Keratinocyte (primary cell): Measurements from ENCODE around the gene CPSF4. TPM values are rescaled to one million over a fixed set of nuclear protein-coding genes. Genes with fewer than 3 reads are reported as not detected.

Source experiments
- DNase-seq: peaks from one replicate; pipeline ENCODE4 v3.0.0-alpha.2; 2011; ENCODE audit warnings: low read depth, missing footprints, low spot score
- FAIRE-seq: peaks from 2 replicates; lab custom pipeline; 2011; peaks lifted over from hg19 to GRCh38; lab: Jason Lieb, UNC
- H2AFZ ChIP-seq: 2 replicates; pipeline ENCODE4 v1.6.0; 2012; ENCODE audit warnings: low read length, control low read depth, inconsistent platforms; ENCODE audit not compliant: control insufficient read depth
- H3K27ac ChIP-seq: 2 replicates; pipeline ENCODE4 v1.5.1; 2011; ENCODE audit warnings: low read length; ENCODE audit not compliant: control insufficient read depth, insufficient read depth
- H3K27me3 ChIP-seq: 3 replicates; pipeline ENCODE4 v1.6.0; 2011; ENCODE audit warnings: low read length; ENCODE audit not compliant: control insufficient read depth, insufficient read depth; ENCODE audit errors: extremely low read depth
- H3K36me3 ChIP-seq, 2 experiments: 2 replicates in 1 of 2; 3 replicates in 1 of 2; pipeline ENCODE4 v1.5.1; 2011; ENCODE audit warnings: low read length in 2 of 2, mild to moderate bottlenecking in 1 of 2; ENCODE audit not compliant: control insufficient read depth in 2 of 2, insufficient read depth in 2 of 2; ENCODE audit errors: extremely low read depth in 1 of 2
- H3K4me1 ChIP-seq: 3 replicates; pipeline ENCODE4 v1.5.1; 2011; ENCODE audit warnings: low read length; ENCODE audit not compliant: control insufficient read depth, insufficient read depth; ENCODE audit errors: extremely low read depth
- H3K4me2 ChIP-seq: 3 replicates; pipeline ENCODE4 v1.6.0; 2011; ENCODE audit warnings: low read depth, low read length; ENCODE audit not compliant: control insufficient read depth, insufficient read depth; ENCODE audit errors: extremely low read depth
- H3K4me3 ChIP-seq, 3 experiments: fragments of 200-600 bp in 1 of 3; sonication (generic) in 1 of 3; 2 replicates in 2 of 3; 3 replicates in 1 of 3; pipeline ENCODE4 v1.5.1; 2011 to 2016; ENCODE audit warnings: low read length in 3 of 3, mild to moderate bottlenecking in 3 of 3, control low read depth in 2 of 3, inconsistent platforms in 1 of 3, low read depth in 1 of 3, mixed read lengths in 1 of 3, mixed run types in 1 of 3, moderate library complexity in 1 of 3; ENCODE audit not compliant: control insufficient read depth in 2 of 3, insufficient read depth in 2 of 3; ENCODE audit errors: extremely low read depth in 1 of 3
- H3K79me2 ChIP-seq: 2 replicates; pipeline ENCODE4 v1.6.0; 2012; ENCODE audit warnings: low read length; ENCODE audit not compliant: control insufficient read depth, insufficient read depth
- H3K9ac ChIP-seq: 3 replicates; pipeline ENCODE4 v1.6.0; 2011; ENCODE audit warnings: low read length; ENCODE audit not compliant: control insufficient read depth, insufficient read depth; ENCODE audit errors: extremely low read depth
- H3K9me1 ChIP-seq: 3 replicates; pipeline ENCODE4 v1.6.0; 2011; ENCODE audit warnings: low read length; ENCODE audit not compliant: control insufficient read depth, insufficient read depth; ENCODE audit errors: extremely low read depth
- H3K9me3 ChIP-seq: 2 replicates; pipeline ENCODE4 v1.5.1; 2012; ENCODE audit warnings: low read depth, low read length; ENCODE audit not compliant: control insufficient read depth
- H4K20me1 ChIP-seq: 3 replicates; pipeline ENCODE4 v1.6.0; 2011; ENCODE audit warnings: low read length; ENCODE audit not compliant: control insufficient read depth, insufficient read depth; ENCODE audit errors: extremely low read depth
- CTCF ChIP-seq, 3 experiments: IDR thresholded peaks in 1 of 3; conservative IDR thresholded peaks in 1 of 3; optimal IDR thresholded peaks in 1 of 3; 2 replicates in 2 of 3; 3 replicates in 1 of 3; pipeline versions ENCODE3 to v1.5.1; 2011; ENCODE audit warnings: low read length in 3 of 3, mild to moderate bottlenecking in 3 of 3, moderate library complexity in 2 of 3, control low read depth in 1 of 3, inconsistent platforms in 1 of 3; ENCODE audit not compliant: insufficient read depth in 2 of 3; ENCODE audit errors: extremely low read depth in 1 of 3
- EZH2 ChIP-seq: IDR thresholded peaks from one replicate; pipeline ENCODE4 v1.6.1; 2012; ENCODE audit warnings: inconsistent platforms, mild to moderate bottlenecking, low read length, moderate library complexity
- dilution Hi-C: fragments of 300-500 bp; cut with MboI; formaldehyde crosslinking; loops from one replicate; pipeline ENCODE4 v1.7.0; 2020; ENCODE audit warnings: low sequenced_read_pairs; ENCODE audit not compliant: extremely low pct_ligation_motif_present
- polyA plus RNA-seq, 5 experiments: library from polyadenylated mRNA; depleted of rRNA in 3 of 5; stranded (reverse) in 3 of 5; stranded (forward) in 1 of 5; unstranded in 1 of 5; fragments of >200 nt; gene quantifications; 1 replicate in 1 of 5; 2 replicates in 3 of 5; 3 replicates in 1 of 5; pipeline versions ENCODE4 v1.2.1 to v1.2.3, GENCODE V29; 2011 to 2012; ENCODE audit warnings: missing spikeins in 2 of 5, low read depth in 1 of 5, low replicate concordance in 1 of 5

The CPSF4 gene
- polyA plus RNA-seq, 1 donor (not counting 4 experiments of a cell fraction or from before 2014, with no cell fraction given): 25.0 TPM

GRCh38 chr7:99476107-99476506, 37.4 kb downstream of the CPSF4 start:
- dilution Hi-C loops: no loop called here
- Histone ChIP-seq H3K9me1 (no peaks in the 10 kb centered on the region), H3K79me2 (peaks cover 57% of the 10 kb centered on the region), H3K27ac (no peak overlapping the region), H3K9ac (no peak overlapping the region), H3K4me2 (no peak overlapping the region), H3K4me1 (peaks cover 6% of the 10 kb centered on the region), H3K9me3 (no peaks in the 10 kb centered on the region), H4K20me1 (no peaks in the 10 kb centered on the region), H2AFZ (no peak overlapping the region), H3K27me3 (no peaks in the 10 kb centered on the region), H3K36me3 (peaks cover 8 to 13% of the 10 kb centered on the region in 2 experiments), H3K4me3 (no peak overlapping the region)
- DNase-seq (no peak), FAIRE-seq (no peak)
- no peak for TF ChIP-seq EZH2
- no peak for TF ChIP-seq CTCF (optimal IDR thresholded peaks at IDR 0.05 in 1 of 3, IDR thresholded peaks at IDR 0.05 in 1 of 3, conservative IDR thresholded peaks at IDR 0.05 in 1 of 3; ENCODE audit: extremely low read depth in 1 of 3, insufficient read depth in 2 of 3, low read length in 3 of 3)

- peaks cover 8 to 14% of the 10 kb centered on the region in 2 experiments for H3K36me3 ChIP-seq
- H3K9me1 ChIP-seq: no peaks in the 10 kb centered on the region
- no peak for DNase-seq
- no peak for TF ChIP-seq CTCF (optimal IDR thresholded peaks at IDR 0.05 in 1 of 3, IDR thresholded peaks at IDR 0.05 in 1 of 3, conservative IDR thresholded peaks at IDR 0.05 in 1 of 3; ENCODE audit: extremely low read depth in 1 of 3, insufficient read depth in 2 of 3, low read length in 3 of 3)
- TF ChIP-seq EZH2: no peak
- H3K9ac ChIP-seq: no peak overlapping the region
- H3K27ac ChIP-seq: no peak overlapping the region
- no peak overlapping the region for H2AFZ ChIP-seq
- dilution Hi-C loops: no loop called here
- FAIRE-seq: no peak
- H3K4me3 ChIP-seq: no peak overlapping the region
- no peak overlapping the region for H3K4me2 ChIP-seq
- no peaks in the 10 kb centered on the region for H4K20me1 ChIP-seq
- peaks cover 2% of the 10 kb centered on the region for H3K4me1 ChIP-seq
- no peaks in the 10 kb centered on the region for H3K27me3 ChIP-seq
- no peaks in the 10 kb centered on the region for H3K9me3 ChIP-seq
- peaks cover 49% of the 10 kb centered on the region for H3K79me2 ChIP-seq
Observed at GRCh38 chr7:99478464-99479440, 40.0 kb downstream of the CPSF4 start.
